HepG2 (cell line): Measurements from ENCODE around the gene SPRR2D. TPM values are rescaled to one million over a fixed set of nuclear protein-coding genes. Genes with fewer than 3 reads are reported as not detected.

Experiments used
- ATAC-seq: fragments of 200-7000 bp; cut with Tn5 transposase; 3 replicates; pipeline ENCODE4 v1.9.1; 2020; ENCODE audit warnings: mild to moderate bottlenecking, moderate library complexity
- BruUV-seq: library from RNA; stranded (reverse); fragments of 400-500 nt; replicated peaks from 2 replicates; lab custom pipeline; 2021; lab: Mats Ljungman, UMichigan
- CTCF ChIA-PET: fragments of 300-600 bp; formaldehyde crosslinking; extraction: SDS; loops from one replicate; lab custom pipeline; 2021; ENCODE audit warnings: low total read pairs, inconsistent platforms, low intra/inter-chr PET ratio; lab: Yijun Ruan, JAX
- POLR2A ChIA-PET: fragments of 350-600 bp; sonication (Branson Sonifier 250); formaldehyde crosslinking; loops from one replicate; lab custom pipeline; 2020; ENCODE audit warnings: antibody characterized with exemption, inconsistent platforms; lab: Yijun Ruan, JAX
- DNase-seq: peaks from one replicate; pipeline ENCODE4 v3.0.0-alpha.2; 2015; ENCODE audit warnings: low spot score
- FAIRE-seq: peaks from 3 replicates; lab custom pipeline; 2011; peaks lifted over from hg19 to GRCh38; lab: Jason Lieb, UNC
- H2AFZ ChIP-seq: one replicate; pipeline ENCODE4 v1.6.1; 2011; ENCODE audit warnings: low read length, inconsistent platforms
- H3K27ac ChIP-seq: fragments of 300-600 bp; 3 replicates; pipeline ENCODE4 v1.8.0; 2011; ENCODE audit warnings: mixed run types, mild to moderate bottlenecking, mixed read lengths, low read length, inconsistent platforms; ENCODE audit not compliant: insufficient read depth; ENCODE audit errors: extremely low read length
- H3K27me3 ChIP-seq, 2 experiments: fragments of 200-600 bp in 1 of 2; 2 replicates in 1 of 2; 3 replicates in 1 of 2; pipeline versions ENCODE4 v1.6.0 to v1.8.0; 2011; ENCODE audit warnings: low read length in 2 of 2, mild to moderate bottlenecking in 2 of 2, moderate library complexity in 2 of 2, inconsistent platforms in 1 of 2; ENCODE audit not compliant: insufficient read depth in 2 of 2, control insufficient read depth in 1 of 2
- H3K36me3 ChIP-seq, 2 experiments: fragments of 200-600 bp in 1 of 2; replicated peaks in 1 of 2; 2 replicates in 1 of 2; 3 replicates in 1 of 2; pipeline versions ENCODE4 v1.5.1 to v1.8.0; 2011; ENCODE audit warnings: low read length in 2 of 2, inconsistent platforms in 1 of 2; ENCODE audit not compliant: insufficient read depth in 2 of 2, control insufficient read depth in 1 of 2
- H3K4me1 ChIP-seq: 2 replicates; pipeline ENCODE4 v1.5.1; 2012; ENCODE audit warnings: low read length, inconsistent platforms; ENCODE audit not compliant: insufficient read depth
- H3K4me2 ChIP-seq: 2 replicates; pipeline ENCODE4 v1.6.0; 2011; ENCODE audit warnings: low read depth, low read length, inconsistent platforms
- H3K4me3 ChIP-seq, 3 experiments: fragments of 200-600 bp in 1 of 3; sonication (generic), shearing (Covaris generic) in 1 of 3; replicated peaks in 1 of 3; 2 replicates each; pipeline ENCODE4 v1.5.1; 2011 to 2016; ENCODE audit warnings: low read length in 3 of 3, inconsistent platforms in 2 of 3, low read depth in 2 of 3, mild to moderate bottlenecking in 2 of 3, control low read depth in 1 of 3, mixed read lengths in 1 of 3; ENCODE audit not compliant: insufficient read depth in 1 of 3
- H3K79me2 ChIP-seq: one replicate; pipeline ENCODE4 v1.6.1; 2011; ENCODE audit warnings: low read length, inconsistent platforms; ENCODE audit not compliant: insufficient read depth
- H3K9ac ChIP-seq: 2 replicates; pipeline ENCODE4 v1.6.0; 2011; ENCODE audit warnings: mild to moderate bottlenecking, low read depth, low read length, inconsistent platforms; ENCODE audit not compliant: insufficient read depth
- H3K9me3 ChIP-seq: 2 replicates; pipeline ENCODE4 v1.5.1; 2012; ENCODE audit warnings: mild to moderate bottlenecking, low read length
- H4K20me1 ChIP-seq: 2 replicates; pipeline ENCODE4 v1.6.0; 2011; ENCODE audit warnings: inconsistent platforms, mild to moderate bottlenecking, low read length, moderate library complexity; ENCODE audit not compliant: insufficient read depth
- EED ChIP-seq: sonication (generic); formaldehyde crosslinking; IDR thresholded peaks from 2 replicates; pipeline ENCODE4 v1.5.0; 2020; ENCODE audit warnings: mild to moderate bottlenecking, missing genetic modification reagents
- IRF2 ChIP-seq: IDR thresholded peaks from 2 replicates; pipeline ENCODE4 v1.6.1; 2018; ENCODE audit warnings: missing genetic modification reagents, missing compliant biosample characterization
- KAT2B ChIP-seq: fragments of 150-350 bp; IDR thresholded peaks from 2 replicates; pipeline ENCODE4 v1.6.1; 2014; ENCODE audit warnings: low read depth, low read length, borderline replicate concordance
- SALL2 ChIP-seq: sonication (generic); formaldehyde crosslinking; IDR thresholded peaks from 2 replicates; pipeline ENCODE4 v1.8.1; 2023; ENCODE audit warnings: mild to moderate bottlenecking, missing genetic modification reagents, inconsistent platforms
- SNRNP70 ChIP-seq: fragments of 200-400 bp; formaldehyde crosslinking; IDR thresholded peaks from 2 replicates; pipeline ENCODE4 v1.6.1; 2017; ENCODE audit warnings: mild to moderate bottlenecking, low read depth, low read length, moderate library complexity
- SPEN ChIP-seq: sonication (generic); formaldehyde crosslinking; IDR thresholded peaks from 2 replicates; pipeline ENCODE4 v1.5.1; 2020; ENCODE audit warnings: low read depth, mild to moderate bottlenecking, missing genetic modification reagents
- SRSF4 ChIP-seq: fragments of 200-400 bp; formaldehyde crosslinking; IDR thresholded peaks from one replicate; pipeline ENCODE4 v1.6.1; 2018; ENCODE audit warnings: mild to moderate bottlenecking, low read depth, low read length, moderate library complexity; ENCODE audit not compliant: poor library complexity, severe bottlenecking
- THAP8 ChIP-seq: sonication (generic); formaldehyde crosslinking; IDR thresholded peaks from 2 replicates; pipeline ENCODE4 v1.5.1; 2020; ENCODE audit warnings: missing genetic modification reagents, mild to moderate bottlenecking, borderline replicate concordance
- UBTF ChIP-seq: sonication (generic); formaldehyde crosslinking; IDR thresholded peaks from 2 replicates; pipeline ENCODE4 v1.4.0; 2020; ENCODE audit warnings: mild to moderate bottlenecking, missing genetic modification reagents
- ZNF740 ChIP-seq: sonication (generic); formaldehyde crosslinking; IDR thresholded peaks from 2 replicates; pipeline ENCODE4 v1.4.0; 2020; ENCODE audit warnings: missing genetic modification reagents
- ZNF747 ChIP-seq: sonication (generic); formaldehyde crosslinking; IDR thresholded peaks from 2 replicates; pipeline ENCODE4 v1.8.1; 2023; ENCODE audit warnings: missing genetic modification reagents, mild to moderate bottlenecking, borderline replicate concordance
- ZNF883 ChIP-seq: sonication (generic); formaldehyde crosslinking; IDR thresholded peaks from 2 replicates; pipeline ENCODE4 v1.5.1; 2020; ENCODE audit warnings: mild to moderate bottlenecking, missing genetic modification reagents; ENCODE audit errors: not compliant biosample characterization
- WGBS: methylation state at CpG from one replicate; pipeline ENCODE4 v1.1.6; 2017; ENCODE audit warnings: low lambda C conversion rate; 5-methylcytosine and 5-hydroxymethylcytosine counted together
- in situ Hi-C: cut with HindIII; loops from 2 replicates; pipeline ENCODE4 v1.10.0; 2017; ENCODE audit warnings: low pct_unique_long_range_greater_than_20kb; ENCODE audit not compliant: extremely low pct_ligation_motif_present
- intact Hi-C: fragments of 100-400 bp; cut with micrococcal nuclease; formaldehyde crosslinking; loops from one replicate; pipeline ENCODE4 v1.10.0; 2022; ENCODE audit not compliant: unreplicated experiment
- polyA plus RNA-seq, 8 experiments: library from polyadenylated mRNA; depleted of rRNA in 3 of 8; stranded (reverse) in 7 of 8; unstranded in 1 of 8; fragments of >200 nt; fragmentation: Illumina TruSeq in 4 of 8; extraction: Trizol in 4 of 8; gene quantifications; 2 replicates each; pipeline versions ENCODE4 v1.2.1 to v1.2.3, GENCODE V29; 2011 to 2016; ENCODE audit warnings: low read depth in 4 of 8, missing spikeins in 1 of 8, mixed read lengths in 1 of 8; ENCODE audit not compliant: insufficient read depth in 1 of 8
- total RNA-seq, 5 experiments: library from RNA; depleted of rRNA; stranded (reverse); fragments of >200 nt; fragmentation: Illumina TruSeq; extraction: Trizol; gene quantifications; 2 replicates each; pipeline ENCODE4 v1.2.3, GENCODE V29; 2016; ENCODE audit warnings: low read depth in 1 of 5

The SPRR2D gene
- total and polyA plus RNA-seq, 2 of the 13 experiments (the other 11 are each of a cell fraction or from before 2014, with no cell fraction given), result not detected

GRCh38 chr1:153049211-153049610 lies 8.3 kb upstream of the SPRR2D start (continued):
- TF ChIP-seq ZNF740, result no peak
- no peak for TF ChIP-seq UBTF (CRISPR knock-in tag)
- no peak for TF ChIP-seq ZNF747
- no peak for TF ChIP-seq SPEN (CRISPR knock-in tag)
- TF ChIP-seq, all 625 proteins: peak for 0

GRCh38 chr1:153035211-153035610 lies 5.7 kb downstream of the SPRR2D start:
- in situ Hi-C loops, result no loop called here
- no peak for FAIRE-seq

More at GRCh38 chr1:153035211-153035610, 5.7 kb downstream of the SPRR2D start:
- ChIA-PET CTCF (no interaction called here), POLR2A (no interaction called here)
- no TSS peak for BruUV-seq
- H3K9me3 ChIP-seq, result no peaks in the 10 kb centered on the region
- H3K4me3 ChIP-seq, result no peak overlapping the region
- H3K27me3 ChIP-seq, result no peaks in the 10 kb centered on the region
- H3K4me2 ChIP-seq, result no peak overlapping the region
- no peaks in the 10 kb centered on the region for H3K36me3 ChIP-seq
- no peak overlapping the region for H3K9ac ChIP-seq
- H4K20me1 ChIP-seq, result no peaks in the 10 kb centered on the region
- no peaks in the 10 kb centered on the region for H3K4me1 ChIP-seq
- no peak overlapping the region for H2AFZ ChIP-seq
- TF ChIP-seq SNRNP70, result no peak
- TF ChIP-seq THAP8 (CRISPR knock-in tag), result no peak
- no peak for TF ChIP-seq IRF2 (CRISPR knock-in tag)
- no peak for TF ChIP-seq KAT2B
- TF ChIP-seq SALL2 (CRISPR knock-in tag), result no peak
- no peak for TF ChIP-seq SRSF4
- TF ChIP-seq EED, result no peak
- TF ChIP-seq ZNF883 (CRISPR knock-in tag), result no peak
- intact Hi-C loops, result no loop called here
- ATAC-seq (no peak), DNase-seq (no peak)
- H3K27ac ChIP-seq, result no peak overlapping the region
- 0% methylated on average over 1 of the region's 1 CpG for WGBS
- H3K79me2 ChIP-seq, result no peaks in the 10 kb centered on the region
